Stimulated activated CD8-positive, alpha-beta memory T cell treated with anti-CD3 and anti-CD28 coated beads, Interleukin-15, amount 100 ng/mL, for 48 hours (primary cell): ENCODE results near the gene METTL8.
"Not testable (repeated sequence)": the region's sequence is repeated elsewhere in the genome, so short reads cannot be mapped to it uniquely, and the experiment has no call there.

Experiments
- DNase-seq, 2 donors: peaks; one replicate each; pipeline ENCODE4 v3.0.0-alpha.2; 2020; ENCODE audit warnings: low read depth in 2 of 2

Gene METTL8

DNA sequence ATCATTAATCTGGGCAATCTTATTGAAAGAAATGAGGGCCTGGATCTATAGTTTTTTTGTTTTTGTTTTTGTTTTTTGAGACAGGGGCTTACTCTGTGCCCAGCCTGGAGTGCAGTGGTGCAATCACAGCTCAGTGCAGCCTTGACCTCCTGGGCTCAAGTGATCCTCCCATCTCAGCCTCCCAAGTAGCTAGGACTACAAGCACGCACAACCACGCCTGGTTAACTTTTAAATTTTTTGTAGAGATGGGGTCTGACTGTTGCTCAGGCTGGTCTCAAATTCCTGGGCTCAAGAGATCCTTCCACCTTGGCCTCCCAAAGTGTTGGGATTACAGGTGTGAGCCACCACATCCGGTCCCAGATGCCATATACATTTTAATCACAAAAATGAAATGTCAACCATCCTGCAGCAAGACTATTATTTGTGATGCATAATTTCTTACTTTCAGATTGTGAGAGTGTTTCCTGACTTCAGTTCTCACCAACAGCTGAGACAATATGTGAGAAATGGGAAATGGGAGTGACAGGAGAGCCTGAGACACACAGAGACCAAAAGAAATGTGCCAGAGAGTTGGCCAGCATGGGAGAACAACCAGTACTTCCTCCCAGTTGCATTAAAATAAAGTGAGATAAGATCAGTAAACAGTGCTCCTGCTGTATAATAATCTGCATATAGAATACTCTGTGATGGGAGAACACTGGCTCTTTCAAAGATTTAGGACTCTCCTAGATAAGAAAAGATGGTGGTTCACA, 87.6 kb downstream of the METTL8 start:
- no peak for DNase-seq

DNA sequence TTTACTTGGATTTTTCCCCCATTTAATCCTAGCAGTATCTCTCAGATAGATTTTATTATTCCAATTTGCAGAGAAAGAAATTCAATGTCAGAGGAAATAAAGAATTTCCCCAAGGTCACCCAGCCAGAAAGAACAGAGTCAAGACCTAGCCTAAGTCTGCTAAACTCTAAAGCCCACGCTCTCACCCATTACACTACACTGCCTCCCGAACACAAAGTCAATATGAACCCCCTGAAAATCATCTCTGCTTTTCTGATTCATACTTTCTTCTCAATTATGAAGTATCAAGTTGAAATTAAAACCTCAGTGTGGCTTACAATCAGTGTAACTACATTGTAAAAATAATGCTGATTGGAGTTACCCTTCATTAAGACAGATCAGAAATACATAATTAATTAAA, 89.6 kb downstream of the METTL8 start:
- DNase-seq = no peak

DNA sequence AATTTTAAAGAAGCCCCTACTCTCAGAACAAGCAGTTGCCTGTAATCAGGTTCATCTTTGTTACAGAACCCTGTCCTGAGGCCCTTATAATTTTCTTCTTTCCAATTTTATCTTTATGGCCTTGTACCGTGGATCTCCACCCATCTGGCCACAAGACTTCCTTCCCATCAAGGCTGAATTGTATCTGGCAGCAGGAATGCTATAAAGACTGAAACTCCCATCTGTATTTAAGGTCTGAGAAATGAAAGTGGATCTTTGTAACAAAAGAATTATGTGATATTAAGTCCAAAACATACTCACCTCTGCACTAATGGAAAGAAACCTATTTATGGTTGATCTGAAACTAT, 91.8 kb downstream of the METTL8 start:
- no peak for DNase-seq

DNA sequence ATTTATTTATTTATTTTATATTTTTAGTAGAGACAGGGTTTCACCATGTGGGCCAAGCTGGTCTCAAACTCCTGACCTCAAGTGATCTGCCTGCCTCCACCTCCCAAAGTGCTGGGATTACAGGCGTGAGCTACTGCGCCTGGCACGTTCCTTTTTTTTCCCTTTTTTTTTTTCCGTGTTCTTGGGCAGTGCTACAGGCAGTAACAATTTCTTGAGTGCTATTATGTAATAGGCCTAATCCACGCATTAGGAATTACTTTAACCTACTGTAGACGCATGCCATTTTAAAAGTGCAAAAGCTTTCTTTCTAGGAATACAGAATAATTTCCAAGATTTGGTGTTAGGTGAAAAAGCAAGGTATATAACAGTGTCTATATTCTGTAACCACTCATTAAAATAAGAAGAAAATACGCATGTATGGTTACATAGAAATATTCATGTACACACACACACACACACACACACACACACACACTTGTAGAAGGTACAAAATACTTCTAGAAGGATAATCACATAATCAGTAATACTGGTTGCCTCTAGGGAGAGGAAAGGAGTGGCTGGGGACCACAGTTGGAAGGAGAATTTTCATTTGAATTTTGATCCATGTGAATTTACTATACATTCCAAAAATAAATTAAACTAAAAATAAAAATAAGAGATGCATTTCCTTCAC, 92.3 kb downstream of the METTL8 start:
- no peak for DNase-seq

DNA sequence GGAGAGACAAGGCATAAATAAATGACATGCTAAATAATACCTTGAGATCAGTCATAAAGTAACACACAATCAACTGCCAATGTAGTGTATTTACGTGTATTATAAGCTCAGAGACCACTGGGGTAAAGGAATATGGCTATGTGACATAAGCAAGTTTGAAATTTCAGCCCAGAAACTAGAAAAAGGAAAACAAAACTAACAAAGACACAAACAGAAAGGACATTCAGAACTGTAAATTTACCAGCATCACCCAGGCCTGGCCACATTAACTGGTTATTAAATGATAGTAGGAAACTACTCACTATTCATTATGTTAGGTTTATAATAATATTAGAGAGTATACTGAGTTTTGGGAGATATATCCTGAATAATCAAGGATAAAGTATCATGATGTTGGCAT, 98.8 kb downstream of the METTL8 start:
- DNase-seq = no peak

DNA sequence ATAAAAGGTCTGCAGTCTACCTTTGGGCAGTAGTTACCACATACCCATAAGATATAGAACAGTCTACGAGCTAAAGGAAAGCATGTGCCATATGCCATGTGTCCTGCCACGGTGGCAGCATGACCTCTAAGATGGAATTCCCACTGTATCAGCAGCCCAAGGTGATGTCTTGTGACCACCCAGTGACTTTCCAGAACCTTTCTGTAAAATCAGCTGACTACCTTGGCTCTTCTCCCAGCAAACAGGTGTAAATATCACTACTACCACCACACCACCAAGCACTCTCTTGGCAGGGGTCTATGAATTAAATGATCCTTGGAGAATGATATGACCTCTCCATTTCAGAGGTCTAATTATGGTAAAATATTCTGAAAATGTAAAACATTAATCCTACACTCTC, 99.6 kb downstream of the METTL8 start:
- DNase-seq = no peak

DNA sequence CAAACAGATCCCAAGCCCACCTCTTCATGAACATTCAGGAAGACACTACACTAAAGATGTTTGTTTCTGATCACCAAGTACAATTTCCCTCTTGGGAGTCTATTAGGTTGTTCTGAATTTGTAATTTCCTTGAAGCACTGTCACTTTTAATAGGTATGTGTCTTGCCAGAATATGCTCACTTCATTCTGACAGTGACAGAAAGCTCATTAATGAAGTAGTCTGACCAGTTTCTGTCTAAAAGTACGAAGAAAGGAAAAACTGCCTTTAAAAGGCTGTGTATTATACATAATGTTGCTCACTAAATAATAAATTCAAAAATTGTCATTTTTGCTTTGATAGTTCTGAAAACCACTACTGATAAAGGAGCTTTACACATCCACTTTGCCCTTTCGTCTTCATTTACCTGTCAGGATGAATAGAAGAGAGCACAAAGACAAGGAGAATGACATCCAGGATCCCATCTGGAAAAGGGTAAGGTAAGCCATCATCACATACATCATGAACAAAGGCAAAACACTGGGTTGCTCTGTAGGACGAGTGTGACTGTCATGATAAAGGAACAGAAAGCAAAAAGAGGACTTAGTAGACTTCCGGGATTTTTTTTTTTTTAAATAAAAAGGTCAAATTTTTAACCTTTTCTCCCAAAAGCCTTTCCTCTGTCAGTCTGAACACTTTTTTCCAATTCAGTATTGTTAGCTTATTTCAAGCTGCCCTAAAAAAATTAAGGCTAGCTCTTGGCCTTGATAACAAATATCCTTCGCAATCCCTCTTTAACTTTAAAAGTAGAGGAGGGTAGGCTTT, 103.4 kb downstream of the METTL8 start:
- no peak for DNase-seq

DNA sequence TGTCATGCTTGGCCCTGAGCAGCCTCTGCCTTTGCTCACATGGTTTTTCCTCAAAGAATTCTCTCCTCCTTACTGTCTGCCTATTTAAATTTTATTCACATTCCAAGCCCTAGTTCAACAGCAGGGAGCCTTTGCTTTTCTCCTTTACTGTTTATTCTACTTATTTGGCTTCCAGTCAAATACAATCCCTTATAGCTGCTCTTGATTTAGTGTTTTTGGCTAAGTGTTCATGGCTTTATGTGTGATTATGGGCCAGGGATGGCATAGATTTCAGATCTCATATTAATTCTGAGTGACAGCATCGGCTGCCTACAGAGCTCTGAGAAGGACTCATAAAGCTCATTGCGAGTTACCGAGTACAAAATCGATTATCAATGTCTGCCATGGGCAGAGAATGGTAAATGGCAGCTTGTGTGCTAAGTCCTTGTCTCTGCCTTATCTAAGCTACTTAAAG, 106.7 kb downstream of the METTL8 start:
- no peak for DNase-seq

DNA sequence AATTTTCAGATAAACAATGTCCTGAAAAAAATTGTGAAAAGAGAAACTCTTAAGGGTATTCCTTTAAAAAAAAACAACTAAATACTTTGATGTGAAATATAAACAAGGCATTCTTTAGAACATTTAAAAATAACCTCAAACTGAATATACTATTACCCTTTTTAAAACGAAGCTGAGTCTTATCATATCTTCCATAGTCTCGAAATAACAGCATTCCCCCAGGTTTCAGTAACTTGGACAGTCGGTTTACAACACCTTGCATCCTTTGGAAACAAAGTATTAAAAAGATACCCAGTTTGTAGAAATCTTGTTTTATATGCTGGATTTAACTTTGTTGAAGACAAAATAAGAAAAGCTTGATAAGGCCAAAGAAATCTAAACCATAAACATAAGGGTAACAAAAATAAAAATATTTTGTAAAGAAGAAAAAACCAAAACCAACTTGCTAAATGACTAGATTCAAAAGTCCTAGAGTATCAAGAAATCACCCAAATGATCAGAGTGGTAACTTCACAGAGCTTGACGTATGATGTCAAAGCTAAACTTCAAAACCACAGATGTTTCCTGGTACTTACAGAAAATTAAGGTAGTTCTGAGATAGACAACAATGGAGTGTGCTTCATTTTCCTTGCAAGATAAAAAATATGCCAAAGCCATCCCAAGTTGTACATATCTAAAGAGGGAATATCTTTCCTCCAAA, 107.8 kb downstream of the METTL8 start:
- DNase-seq = no peak

DNA sequence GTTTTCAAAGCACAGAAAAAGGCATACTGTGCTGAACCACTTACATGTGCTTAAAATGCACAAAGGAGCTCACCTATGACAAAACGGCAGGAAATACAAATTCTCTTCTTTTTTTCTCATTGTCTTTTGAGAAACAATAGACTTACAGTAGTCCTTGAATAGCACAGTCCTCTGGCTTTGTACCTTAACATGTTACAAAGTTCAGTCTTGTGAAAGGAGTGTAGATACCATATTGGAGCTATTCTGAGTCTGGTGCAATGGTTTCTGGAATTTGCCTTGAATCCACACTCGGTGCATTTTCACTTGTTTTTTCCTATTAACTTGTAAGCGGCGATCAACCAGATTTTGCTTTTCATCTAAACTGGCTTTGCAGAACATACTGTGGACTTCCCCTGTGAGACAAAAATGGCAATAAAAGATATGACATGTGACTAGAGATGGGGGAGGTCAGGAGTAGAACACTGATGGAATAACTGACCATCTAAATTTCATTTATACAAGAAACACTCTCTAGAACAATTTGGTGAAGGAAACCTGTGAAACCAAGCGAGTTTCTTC, 109.7 kb downstream of the METTL8 start:
- DNase-seq = no peak

DNA sequence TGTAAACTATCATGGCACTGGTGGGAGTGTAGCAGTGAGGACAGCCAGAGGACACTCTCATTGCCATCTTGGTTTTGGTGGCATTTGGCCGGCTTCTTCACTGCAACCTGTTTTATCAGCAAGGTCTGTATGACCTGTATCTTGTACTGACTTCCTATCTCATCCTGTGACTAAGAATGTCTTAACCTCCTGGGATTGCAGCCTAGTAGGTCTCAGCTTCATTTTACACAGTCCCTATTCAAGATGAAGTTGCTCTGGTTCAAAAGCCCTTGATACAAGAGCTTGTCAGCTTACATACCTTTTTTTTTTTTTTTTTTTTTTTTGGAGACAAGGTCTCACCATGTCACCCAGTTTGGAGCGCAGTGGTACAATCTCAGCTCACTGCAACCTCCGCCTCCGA, 110.9 kb downstream of the METTL8 start:
- DNase-seq = no peak

DNA sequence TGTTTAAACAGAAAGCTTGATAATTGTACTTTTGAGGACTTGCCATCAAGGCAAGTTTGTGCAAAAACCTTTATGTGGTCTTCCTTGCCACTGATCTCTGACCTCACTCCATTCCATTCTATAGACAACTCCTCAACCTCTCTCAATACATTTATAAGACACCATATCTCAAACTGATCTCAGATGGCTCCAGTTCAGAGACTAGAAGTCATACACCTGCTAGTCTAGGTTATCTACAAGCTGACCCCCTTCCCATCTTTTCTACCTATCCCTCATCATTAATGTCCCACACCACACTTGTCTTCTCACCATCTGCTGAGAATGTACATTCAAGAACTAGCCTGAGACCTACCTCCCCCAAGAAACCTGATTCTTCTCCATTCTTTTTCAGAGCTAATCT, 113.1 kb downstream of the METTL8 start:
- no peak for DNase-seq

DNA sequence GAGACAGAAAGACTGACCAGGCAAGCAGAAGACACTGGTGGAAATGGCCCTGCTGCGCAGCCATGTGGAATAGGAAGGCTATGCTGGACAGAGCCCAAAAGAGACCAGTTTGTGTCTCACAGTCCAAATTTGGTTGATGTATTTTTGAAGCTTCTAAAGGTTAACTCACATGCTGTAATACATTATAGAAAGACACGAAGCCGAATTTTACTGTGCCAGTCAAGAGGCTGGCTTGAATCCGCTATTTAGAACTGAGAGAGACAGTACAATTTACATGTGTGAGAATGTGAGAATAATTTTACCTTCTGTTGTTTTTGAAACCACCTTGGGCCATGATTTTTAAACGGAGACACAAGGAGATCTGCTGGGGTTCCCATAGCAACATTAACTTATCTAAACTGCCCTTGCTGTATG, 113.6 kb downstream of the METTL8 start:
- DNase-seq = no peak

DNA sequence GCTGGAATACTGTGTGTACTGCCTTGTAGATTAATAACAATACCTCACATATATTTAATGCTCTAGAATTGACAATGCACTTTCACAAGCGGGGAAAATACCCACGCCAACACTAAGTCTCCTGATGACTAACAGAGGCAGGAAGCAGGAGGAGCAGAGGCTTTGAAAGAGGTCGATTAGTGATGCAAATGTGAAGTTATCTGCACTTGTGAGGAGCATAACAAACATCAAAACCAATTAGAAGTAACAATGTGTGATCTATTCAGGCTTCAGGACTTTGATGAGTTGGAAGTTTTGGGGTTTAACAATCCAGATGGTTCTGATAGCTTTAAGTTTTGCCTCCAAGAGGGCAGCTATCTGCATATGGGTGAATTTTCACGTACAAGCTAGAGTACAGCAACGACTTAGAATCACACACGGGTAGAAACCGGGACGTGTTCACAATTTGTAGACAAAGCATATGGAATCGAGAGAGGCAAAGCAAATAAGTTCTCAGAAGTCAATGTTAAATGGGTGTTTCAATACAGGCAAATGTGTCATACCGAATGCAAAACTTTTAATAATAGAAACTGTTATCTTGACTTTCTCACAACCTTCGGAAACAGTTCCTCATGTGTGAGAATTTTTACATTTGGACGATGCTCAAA, 114.5 kb downstream of the METTL8 start:
- peak; percentile 38 to 45 for DNase-seq

DNA sequence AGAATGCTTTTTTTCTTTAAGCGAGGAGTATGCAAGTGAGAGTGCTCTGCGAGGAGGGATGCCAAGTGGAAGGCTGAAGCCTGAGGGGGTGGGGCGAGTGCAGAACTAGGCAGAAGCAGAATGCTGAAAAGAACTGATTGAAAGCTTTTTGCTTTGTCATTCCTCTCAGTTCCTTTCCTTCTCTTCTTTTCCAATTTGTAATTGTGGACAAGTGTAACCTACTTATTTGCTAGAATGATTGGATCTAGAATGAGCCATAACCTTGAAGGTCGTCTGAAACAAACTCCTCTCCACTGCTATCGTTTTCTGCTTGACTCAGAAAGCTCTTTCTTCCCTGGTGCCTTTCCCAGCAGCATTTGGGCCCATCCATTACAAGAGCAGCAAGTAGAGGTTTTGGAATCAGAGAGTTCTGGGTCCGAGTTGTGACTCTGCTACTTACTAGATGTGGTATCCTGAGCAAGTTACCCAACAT, 115.3 kb downstream of the METTL8 start:
- no peak for DNase-seq

DNA sequence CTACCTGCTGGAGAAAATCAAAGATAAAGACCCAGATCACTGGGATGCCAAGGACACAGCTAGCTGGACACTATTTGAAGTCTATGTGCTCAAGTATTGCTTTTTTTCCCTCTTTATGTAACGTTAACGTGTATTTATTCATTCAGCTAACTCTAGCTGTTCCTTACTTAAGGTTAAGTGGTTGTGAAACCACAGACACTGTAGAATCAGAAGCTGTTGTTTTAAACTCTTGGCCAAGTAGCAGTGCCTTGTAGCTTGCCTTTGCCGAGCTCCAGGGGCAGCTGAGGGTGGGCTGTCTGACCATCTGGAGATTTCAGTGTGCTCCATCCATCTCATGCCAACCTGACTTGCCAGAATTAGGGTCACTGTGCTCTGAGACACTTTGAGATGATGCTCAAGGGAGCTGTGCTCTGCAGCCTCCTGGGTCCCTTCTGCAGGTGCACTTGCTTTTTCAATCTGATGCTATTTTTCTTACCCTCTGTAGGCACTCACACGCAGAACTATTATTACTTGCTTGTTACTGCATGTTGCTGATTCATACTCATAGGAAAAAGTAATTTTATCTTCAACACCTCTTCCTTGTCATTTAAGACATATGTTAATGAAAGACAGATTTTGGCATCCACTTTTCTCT, 116.2 kb downstream of the METTL8 start:
- DNase-seq = no peak

DNA sequence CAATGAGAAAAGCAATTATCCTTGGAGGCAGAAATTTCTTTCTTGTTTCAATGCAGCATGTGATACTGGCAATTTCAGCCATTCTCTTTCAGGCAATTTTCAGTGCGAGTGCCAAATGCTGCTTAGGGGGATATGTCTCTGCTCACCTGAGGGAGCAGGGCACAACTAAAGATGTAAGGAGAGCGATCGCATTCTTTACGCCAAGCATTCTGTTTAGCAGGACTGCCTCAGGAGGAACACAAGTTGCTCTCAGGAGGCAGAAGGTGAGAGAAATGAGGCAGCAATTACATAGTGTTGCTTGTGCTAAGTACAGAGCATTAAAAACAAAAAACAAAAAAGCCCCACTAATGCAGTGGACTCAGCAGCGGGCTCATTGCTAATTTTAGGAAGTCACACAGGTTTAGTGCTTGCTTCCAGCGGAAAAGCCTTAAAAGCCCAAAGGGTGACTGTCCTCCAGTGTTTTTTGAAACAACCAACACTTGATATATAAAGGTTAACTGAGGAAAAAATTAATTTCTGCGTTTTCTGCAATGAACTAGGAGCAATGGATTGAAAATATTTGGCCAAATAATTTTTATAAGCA, 116.9 kb downstream of the METTL8 start:
- no peak for DNase-seq

DNA sequence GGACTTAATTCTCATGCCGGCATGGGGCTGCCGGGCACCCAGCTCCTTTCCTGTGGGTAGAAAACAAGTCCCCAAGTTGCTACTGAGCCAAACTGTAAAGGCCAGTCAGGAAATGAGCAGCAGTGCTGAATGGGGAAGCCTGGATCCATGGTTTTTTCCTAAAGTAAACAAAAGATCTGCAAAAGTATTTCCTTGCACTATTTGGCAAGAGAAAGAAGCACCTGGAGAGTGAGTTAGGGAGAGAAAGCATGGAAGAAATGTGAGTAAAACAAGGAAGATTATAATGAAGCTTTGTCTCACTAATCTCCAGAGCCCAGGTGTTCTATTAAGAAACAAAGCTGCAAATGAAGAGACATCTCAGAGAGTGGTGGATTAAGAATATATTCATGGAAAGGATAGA, 117.6 kb downstream of the METTL8 start:
- no peak for DNase-seq

DNA sequence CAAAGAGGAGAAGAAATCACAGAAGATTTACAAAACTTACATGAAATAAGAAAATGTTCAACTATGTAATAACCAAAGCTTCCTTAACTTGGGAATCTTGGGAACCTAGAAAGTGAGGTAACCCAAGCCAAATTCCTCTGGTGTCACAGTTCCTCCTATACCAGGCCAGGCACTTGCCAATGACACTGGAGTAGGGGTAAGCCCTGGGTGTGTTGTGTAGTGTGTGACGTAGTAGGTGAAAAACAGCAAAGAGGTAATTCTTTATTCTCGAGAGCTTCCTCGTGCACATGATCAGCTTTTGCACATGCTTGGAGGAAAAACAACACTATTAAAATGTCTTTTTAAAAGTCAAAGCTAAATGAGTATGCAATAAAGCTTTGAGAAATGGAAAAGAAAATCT, 118.0 kb downstream of the METTL8 start:
- DNase-seq = no peak

DNA sequence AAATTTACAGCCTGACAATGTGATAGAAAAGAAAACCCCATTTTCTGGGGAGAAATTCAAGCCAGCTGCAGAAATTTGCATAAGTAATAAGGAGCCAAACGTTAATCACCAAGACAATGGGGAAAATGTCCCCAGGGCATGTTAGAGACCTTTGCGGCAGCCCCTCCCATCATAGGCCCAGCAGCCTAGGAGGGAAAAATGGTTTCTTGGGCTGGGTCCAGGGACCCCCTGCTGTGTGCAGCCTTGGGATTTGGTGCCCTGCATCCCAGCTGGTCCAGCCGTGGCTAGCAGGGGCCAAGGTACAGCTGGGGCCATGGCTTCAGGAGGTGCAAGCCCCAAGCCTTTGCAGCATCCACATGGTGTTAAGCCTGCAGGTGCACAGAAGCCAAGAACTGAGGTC, 121.6 kb downstream of the METTL8 start:
- DNase-seq = not testable (repeated sequence)
